GM12873 (cell line): ENCODE results near the gene IL10RA.

Experiments used
- TF ChIP-seq, protein P1 (sequence below): IDR thresholded peaks from 2 replicates; pipeline ENCODE4 v1.5.1; 2012; ENCODE audit warnings: low read depth, mild to moderate bottlenecking, moderate library complexity, low read length, control low read depth; ENCODE audit not compliant: insufficient read depth; ENCODE audit errors: missing control alignments

IL10RA gene

DNA sequence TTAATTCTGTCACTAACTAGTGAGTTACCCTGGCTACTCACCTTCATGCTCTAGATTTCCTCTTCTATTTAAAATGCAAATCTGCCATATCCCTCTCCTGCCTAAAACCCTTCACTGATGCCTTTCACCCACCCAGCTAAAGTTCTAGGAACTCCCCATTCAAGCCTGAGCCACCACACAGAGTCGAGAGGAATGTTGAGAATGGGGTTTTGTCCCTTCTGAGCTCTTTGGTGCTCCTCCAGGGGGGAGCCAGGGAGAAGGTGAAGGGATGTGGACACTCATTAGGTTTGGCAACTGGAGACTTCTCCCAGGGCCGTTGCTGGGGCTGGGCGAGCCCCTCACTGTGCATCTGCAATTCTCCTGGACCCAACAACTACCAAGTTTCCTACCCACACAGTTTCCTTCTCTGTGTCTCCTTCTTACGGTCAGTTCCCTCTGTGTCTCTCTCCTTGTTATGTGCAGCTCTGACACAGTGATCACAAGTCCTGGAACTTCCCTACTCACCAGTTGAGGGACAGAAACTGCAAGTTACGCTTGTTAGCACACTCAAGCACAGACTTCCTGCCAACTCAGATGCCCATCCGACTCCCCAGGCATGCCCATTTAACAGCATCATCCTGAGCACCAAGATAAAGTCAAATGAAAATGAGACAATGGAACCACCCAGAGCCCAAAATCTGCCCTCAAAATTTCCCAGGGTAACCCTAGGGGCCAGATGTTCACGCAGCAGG, 6.5 kb upstream of the IL10RA start:
- TF ChIP-seq, protein P1, sequence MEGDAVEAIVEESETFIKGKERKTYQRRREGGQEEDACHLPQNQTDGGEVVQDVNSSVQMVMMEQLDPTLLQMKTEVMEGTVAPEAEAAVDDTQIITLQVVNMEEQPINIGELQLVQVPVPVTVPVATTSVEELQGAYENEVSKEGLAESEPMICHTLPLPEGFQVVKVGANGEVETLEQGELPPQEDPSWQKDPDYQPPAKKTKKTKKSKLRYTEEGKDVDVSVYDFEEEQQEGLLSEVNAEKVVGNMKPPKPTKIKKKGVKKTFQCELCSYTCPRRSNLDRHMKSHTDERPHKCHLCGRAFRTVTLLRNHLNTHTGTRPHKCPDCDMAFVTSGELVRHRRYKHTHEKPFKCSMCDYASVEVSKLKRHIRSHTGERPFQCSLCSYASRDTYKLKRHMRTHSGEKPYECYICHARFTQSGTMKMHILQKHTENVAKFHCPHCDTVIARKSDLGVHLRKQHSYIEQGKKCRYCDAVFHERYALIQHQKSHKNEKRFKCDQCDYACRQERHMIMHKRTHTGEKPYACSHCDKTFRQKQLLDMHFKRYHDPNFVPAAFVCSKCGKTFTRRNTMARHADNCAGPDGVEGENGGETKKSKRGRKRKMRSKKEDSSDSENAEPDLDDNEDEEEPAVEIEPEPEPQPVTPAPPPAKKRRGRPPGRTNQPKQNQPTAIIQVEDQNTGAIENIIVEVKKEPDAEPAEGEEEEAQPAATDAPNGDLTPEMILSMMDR: no peak

DNA sequence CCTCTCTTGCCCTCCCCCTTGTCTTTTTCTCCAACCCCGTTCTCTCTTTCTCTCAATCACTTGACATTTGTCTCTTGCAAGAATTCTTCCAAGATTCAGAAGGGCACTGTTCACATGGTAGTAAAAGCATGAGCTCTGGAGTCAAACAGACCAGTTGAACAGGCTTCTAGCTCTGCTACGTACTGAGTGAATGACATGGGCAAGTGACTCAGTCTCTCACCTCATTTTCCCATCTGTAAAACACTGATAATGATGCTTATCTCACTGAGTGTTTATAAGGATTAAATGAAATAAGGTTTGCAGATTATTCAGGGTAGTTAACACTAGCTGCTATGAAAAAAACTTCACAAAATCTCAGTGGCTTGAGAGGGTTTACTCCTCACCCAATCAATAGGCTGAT, 5.9 kb upstream of the IL10RA start:
- TF ChIP-seq, protein P1: no peak

DNA sequence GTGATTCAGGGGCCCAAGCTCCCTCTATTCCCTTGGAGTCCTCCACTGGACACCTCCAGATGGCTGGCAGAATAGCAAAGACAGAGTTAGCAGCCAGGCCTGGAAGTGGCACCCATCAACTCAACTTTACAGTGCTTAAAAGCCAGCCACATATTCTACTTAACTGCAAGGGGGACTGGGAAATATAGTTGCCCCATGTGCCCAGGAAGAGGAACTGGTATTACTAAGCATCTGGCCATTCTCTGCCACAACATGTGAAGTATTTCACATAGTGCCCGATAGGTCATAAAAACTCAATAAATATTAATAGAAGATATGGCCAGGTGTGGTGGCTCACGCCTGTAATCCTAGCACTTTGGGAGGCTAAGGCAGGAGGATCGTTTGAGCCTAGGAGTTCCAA, 5.5 kb upstream of the IL10RA start:
- TF ChIP-seq, protein P1: no peak

DNA sequence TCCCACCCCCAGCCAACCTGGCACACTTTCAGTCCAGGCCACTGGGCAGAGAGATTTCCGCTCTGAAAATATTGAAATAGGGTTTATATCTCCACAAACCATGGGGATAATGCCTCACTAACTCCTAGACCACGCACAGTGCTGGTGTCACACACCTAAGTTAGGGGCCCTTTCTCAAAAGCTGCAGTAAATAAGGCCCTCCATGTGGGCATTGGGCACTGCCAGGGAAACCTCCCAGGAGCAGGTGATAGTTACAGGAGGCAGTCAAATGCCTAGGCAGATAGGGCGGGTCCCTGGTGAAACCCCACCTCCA, 3.1 kb upstream of the IL10RA start:
- TF ChIP-seq, protein P1: no peak

DNA sequence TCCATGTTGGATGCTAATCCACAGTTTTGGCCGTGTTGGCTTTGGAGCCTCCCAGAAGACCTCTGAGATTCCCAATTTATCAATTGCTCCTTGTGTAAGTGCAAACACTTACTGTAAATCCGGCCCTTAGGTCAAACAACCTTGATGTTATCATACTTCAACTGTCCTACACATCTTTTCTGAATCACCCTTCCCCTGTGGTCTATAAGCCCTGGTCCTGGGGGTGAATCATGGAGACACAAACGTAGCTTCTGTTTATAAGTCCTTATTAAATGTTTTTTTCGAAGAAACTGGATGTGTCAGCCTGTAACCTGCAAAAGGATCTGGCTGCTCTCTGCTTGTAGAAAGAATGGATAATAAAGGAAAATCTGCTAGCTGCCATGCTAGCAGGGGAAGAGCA, 1.7 kb upstream of the IL10RA start:
- TF ChIP-seq, protein P1: no peak

DNA sequence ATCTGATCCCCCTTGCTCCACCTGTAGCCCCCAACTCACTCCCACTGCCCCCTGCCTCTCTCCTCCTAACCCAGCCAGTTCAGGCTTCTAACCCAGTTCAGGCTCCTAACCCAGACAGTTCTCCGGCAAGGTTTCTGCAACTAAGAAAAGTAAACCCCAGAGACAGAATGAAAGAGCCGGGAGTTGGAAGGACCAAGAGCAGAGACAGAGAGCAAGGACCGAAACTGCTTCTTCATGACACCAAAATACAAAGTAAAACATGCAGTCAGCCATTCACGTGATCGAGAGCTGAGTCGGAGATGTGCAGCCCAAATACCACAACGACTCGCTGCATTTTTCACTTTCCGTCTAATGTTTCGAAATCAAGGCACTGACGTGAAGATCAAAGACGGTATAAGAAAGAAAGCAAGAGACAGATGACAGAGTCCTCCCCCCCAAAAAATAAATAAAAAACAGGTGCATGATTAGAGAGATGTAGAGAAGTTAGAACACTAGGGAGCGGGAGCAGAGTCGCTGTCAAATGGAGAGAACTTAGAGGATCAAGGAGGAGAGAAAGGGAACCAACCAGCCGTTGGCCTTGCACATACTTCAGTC, 884 bp downstream of the IL10RA start:
- TF ChIP-seq, protein P1: no peak

DNA sequence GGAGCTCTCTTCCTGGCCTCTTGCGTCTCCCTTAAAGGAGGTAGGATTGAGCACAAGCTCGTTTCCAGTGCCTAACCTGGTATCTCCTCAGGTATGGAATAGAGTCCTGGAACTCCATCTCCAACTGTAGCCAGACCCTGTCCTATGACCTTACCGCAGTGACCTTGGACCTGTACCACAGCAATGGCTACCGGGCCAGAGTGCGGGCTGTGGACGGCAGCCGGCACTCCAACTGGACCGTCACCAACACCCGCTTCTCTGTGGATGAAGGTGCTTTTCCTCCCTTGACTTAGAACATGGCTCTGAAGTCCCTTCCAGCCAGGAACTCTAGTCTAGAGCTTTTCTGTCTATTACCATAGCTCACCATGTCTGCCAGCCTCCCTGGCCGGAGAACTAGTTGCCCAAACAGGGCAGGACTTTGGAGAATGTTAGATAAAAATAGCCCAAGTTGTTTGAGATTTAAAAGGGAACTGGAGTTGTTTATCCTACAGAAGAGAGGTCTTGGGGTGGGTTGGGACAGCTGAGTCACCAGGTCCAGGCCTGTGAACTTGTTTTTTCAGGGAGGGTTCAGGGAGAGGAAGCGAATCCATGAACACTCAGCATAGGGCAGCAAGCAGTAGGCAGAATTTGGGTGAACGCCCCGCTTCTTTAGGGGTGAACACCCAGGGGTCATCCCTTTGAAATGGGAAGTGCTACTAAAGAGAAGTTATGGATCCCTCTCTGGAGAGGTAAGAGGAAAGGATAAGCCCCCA, 3.3 kb downstream of the IL10RA start:
- TF ChIP-seq, protein P1: no peak
